SKM-1 treated with dmso at 0.1 percent for 144 hours (cell line): Measurements from ENCODE around the gene SIX1.

ENCODE experiments used
- DNase-seq: peaks from one replicate; lab custom pipeline; 2025; ENCODE audit not compliant: unreplicated experiment; lab: John Stamatoyannopoulos, UW

Gene SIX1

GRCh38 chr14:60596139-60596538 lies 53.1 kb downstream of the SIX1 start:
- no peak for DNase-seq

- DNase-seq = no peak
Measured at GRCh38 chr14:60594062-60594461, 55.2 kb downstream of the SIX1 start.
